ENCODE results near the gene PTPRD. TPM values are rescaled to one million over a fixed set of nuclear protein-coding genes. Genes with fewer than 3 reads are reported as not detected.

The PTPRD gene
- total RNA-seq, 4 donors from 2014 or later: 85.8 to 169 (median 135) TPM

- no peak for DNase-seq
- H3K27me3 ChIP-seq: no peaks in the 10 kb centered on the region
- TF ChIP-seq POLR2A (IDR thresholded peaks at IDR 0.05) (no peak), CTCF (IDR thresholded peaks at IDR 0.05) (no peak)
- H3K4me1 ChIP-seq: no peaks in the 10 kb centered on the region
- H3K27ac ChIP-seq: no peak overlapping the region
- no peak overlapping the region for H3K4me3 ChIP-seq
- H3K9me3 ChIP-seq: no peaks in the 10 kb centered on the region
- no peaks in the 10 kb centered on the region for H3K36me3 ChIP-seq
These were observed 650.9 kb downstream of the PTPRD start for GRCh38 chr9:9961934-9962333.

GRCh38 chr9:9961487-9961886 is 651.3 kb downstream of the PTPRD start:
- DNase-seq: no peak
- no peaks in the 10 kb centered on the region for H3K27me3 ChIP-seq
- no peaks in the 10 kb centered on the region for H3K4me1 ChIP-seq
- no peaks in the 10 kb centered on the region for H3K9me3 ChIP-seq
- TF ChIP-seq CTCF (IDR thresholded peaks at IDR 0.05): no peak
- TF ChIP-seq POLR2A (IDR thresholded peaks at IDR 0.05): no peak
- H3K27ac ChIP-seq: no peak overlapping the region
- no peak overlapping the region for H3K4me3 ChIP-seq
- no peaks in the 10 kb centered on the region for H3K36me3 ChIP-seq

GRCh38 chr9:9951556-9952160 is 661.1 kb downstream of the PTPRD start:
- no peak overlapping the region for H3K27ac ChIP-seq
- H3K27me3 ChIP-seq: no peaks in the 10 kb centered on the region
- no peaks in the 10 kb centered on the region for H3K36me3 ChIP-seq
- no peak overlapping the region for H3K4me3 ChIP-seq
- no peak for DNase-seq
- H3K9me3 ChIP-seq: no peaks in the 10 kb centered on the region
- no peaks in the 10 kb centered on the region for H3K4me1 ChIP-seq
- TF ChIP-seq CTCF (IDR thresholded peaks at IDR 0.05): no peak
- no peak for TF ChIP-seq POLR2A (IDR thresholded peaks at IDR 0.05)

GRCh38 chr9:9950813-9951212 is 662.0 kb downstream of the PTPRD start:
- H3K9me3 ChIP-seq: no peaks in the 10 kb centered on the region
- H3K27me3 ChIP-seq: no peaks in the 10 kb centered on the region
- no peak for DNase-seq
- TF ChIP-seq CTCF (IDR thresholded peaks at IDR 0.05) (no peak), POLR2A (IDR thresholded peaks at IDR 0.05) (no peak)
- H3K27ac ChIP-seq: no peak overlapping the region
- no peaks in the 10 kb centered on the region for H3K36me3 ChIP-seq
- no peak overlapping the region for H3K4me3 ChIP-seq
- no peaks in the 10 kb centered on the region for H3K4me1 ChIP-seq

- Histone ChIP-seq H3K4me1 (no peaks in the 10 kb centered on the region), H3K4me3 (no peak overlapping the region), H3K27me3 (no peaks in the 10 kb centered on the region), H3K27ac (no peak overlapping the region), H3K9me3 (no peaks in the 10 kb centered on the region), H3K36me3 (no peaks in the 10 kb centered on the region)
- no peak for DNase-seq
- TF ChIP-seq CTCF (IDR thresholded peaks at IDR 0.05): no peak
- TF ChIP-seq POLR2A (IDR thresholded peaks at IDR 0.05): no peak
These were observed 662.8 kb downstream of the PTPRD start for GRCh38 chr9:9949978-9950377.

GRCh38 chr9:9949368-9949767 is 663.4 kb downstream of the PTPRD start:
- no peak overlapping the region for H3K4me3 ChIP-seq
- no peaks in the 10 kb centered on the region for H3K36me3 ChIP-seq
- TF ChIP-seq POLR2A (IDR thresholded peaks at IDR 0.05) (no peak), CTCF (IDR thresholded peaks at IDR 0.05) (no peak)
- no peaks in the 10 kb centered on the region for H3K4me1 ChIP-seq
- no peaks in the 10 kb centered on the region for H3K27me3 ChIP-seq
- H3K9me3 ChIP-seq: no peaks in the 10 kb centered on the region
- DNase-seq: no peak
- no peak overlapping the region for H3K27ac ChIP-seq

All from Peyer's patch (tissue), 4 donors.